IPS-18a (cell line): ENCODE results near the gene CD300LG.
A peak's percentile ranks its signal among the peaks of the same experiment; 100 is the strongest.

Experiments used
- H3K27ac ChIP-seq: one replicate; pipeline ENCODE4 v1.5.1; 2013; ENCODE audit warnings: low read length
- H3K27me3 ChIP-seq: one replicate; pipeline ENCODE4 v1.6.1; 2013; ENCODE audit warnings: mild to moderate bottlenecking, low read length; ENCODE audit not compliant: control insufficient read depth, insufficient read depth
- H3K36me3 ChIP-seq: one replicate; pipeline ENCODE4 v1.6.1; 2013; ENCODE audit warnings: low read depth, low read length; ENCODE audit not compliant: control insufficient read depth
- H3K4me1 ChIP-seq: one replicate; pipeline ENCODE4 v1.6.1; 2013; ENCODE audit warnings: low read depth, low read length; ENCODE audit not compliant: control insufficient read depth
- H3K4me3 ChIP-seq: one replicate; pipeline ENCODE4 v1.5.1; 2013; ENCODE audit warnings: low read length
- H3K9ac ChIP-seq: one replicate; pipeline ENCODE4 v1.6.1; 2013; ENCODE audit warnings: mild to moderate bottlenecking, low read length, moderate library complexity
- H3K9me3 ChIP-seq: one replicate; pipeline ENCODE4 v1.6.1; 2013; ENCODE audit warnings: low read depth, low read length; ENCODE audit not compliant: control insufficient read depth

CD300LG gene

DNA sequence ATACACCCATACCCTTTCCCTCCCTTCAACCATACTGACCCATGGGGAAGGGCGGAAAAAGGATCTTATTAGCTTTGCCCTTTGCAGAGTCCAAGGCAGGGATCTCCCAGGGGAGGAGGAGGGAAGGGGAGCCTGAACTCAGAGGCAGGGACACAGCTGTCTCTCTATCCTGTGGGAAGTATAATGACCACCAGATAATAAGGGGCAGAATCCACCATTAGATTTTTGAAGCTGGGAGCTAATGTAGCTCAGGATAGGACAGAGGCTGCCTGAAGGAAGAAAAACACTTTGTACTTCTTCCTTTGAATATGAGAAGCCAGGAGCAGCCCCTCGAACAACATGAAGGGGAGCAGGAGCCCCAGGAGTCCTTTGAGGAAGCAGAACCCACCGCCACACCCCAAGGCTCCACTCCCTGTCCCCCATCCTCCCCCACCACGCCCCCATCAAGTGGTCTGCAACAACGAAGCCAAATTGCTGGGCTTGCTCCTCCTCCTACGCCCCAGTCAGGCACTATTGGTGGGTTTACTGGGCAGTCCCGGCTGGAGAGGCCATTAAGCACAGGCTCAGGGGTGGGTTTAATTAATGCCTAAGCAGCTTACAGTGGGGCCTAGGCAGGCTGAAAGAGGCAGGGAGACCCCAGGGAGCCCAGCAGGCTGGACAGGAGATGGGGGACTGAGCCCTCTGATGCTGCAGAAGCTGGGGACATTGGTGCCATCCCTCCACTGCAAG, 55.0 kb downstream of the CD300LG start:
- H3K9ac ChIP-seq: no peak overlapping the region
- H3K27ac ChIP-seq: no peak overlapping the region
- H3K36me3 ChIP-seq: no peaks in the 10 kb centered on the region
- H3K4me3 ChIP-seq: no peak overlapping the region
- H3K9me3 ChIP-seq: no peaks in the 10 kb centered on the region
- H3K27me3 ChIP-seq: peaks cover 21% of the 10 kb centered on the region
- H3K4me1 ChIP-seq: peaks cover 28% of the 10 kb centered on the region

DNA sequence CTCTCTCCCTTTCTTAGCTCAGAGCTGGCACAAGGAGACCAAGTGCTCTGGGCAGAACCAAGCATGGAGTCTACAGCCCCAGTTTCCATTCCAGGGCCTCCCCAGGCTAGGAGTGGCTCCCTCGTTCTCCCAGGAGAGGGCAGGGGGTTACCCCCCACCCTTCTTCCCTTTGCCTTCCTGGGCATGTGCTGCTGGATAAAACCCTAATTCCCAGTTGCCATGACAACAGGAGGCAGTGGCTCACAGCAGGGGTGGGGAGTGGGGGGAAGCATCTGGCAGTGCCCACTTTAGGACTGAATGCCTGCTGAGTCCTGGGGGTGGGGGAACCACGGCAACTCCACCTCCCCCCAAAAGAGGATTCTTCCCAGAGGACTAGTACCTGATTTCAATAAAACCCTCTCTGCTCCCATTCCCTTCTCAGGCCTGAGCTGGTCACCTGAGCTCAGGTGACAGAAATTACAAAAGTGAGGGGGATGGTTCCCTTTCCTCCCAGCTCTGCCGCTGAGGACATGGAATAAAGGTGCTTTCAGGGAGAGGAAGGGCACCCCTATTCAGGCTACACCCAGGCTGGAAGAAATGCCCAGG, 58.5 kb downstream of the CD300LG start:
- Histone ChIP-seq H3K36me3 (no peaks in the 10 kb centered on the region), H3K9me3 (no peaks in the 10 kb centered on the region), H3K9ac (no peak overlapping the region), H3K27ac (no peak overlapping the region), H3K27me3 (peaks cover 40% of the 10 kb centered on the region), H3K4me1 (peaks cover 23% of the 10 kb centered on the region), H3K4me3 (peak overlapping the region; percentile 84)

DNA sequence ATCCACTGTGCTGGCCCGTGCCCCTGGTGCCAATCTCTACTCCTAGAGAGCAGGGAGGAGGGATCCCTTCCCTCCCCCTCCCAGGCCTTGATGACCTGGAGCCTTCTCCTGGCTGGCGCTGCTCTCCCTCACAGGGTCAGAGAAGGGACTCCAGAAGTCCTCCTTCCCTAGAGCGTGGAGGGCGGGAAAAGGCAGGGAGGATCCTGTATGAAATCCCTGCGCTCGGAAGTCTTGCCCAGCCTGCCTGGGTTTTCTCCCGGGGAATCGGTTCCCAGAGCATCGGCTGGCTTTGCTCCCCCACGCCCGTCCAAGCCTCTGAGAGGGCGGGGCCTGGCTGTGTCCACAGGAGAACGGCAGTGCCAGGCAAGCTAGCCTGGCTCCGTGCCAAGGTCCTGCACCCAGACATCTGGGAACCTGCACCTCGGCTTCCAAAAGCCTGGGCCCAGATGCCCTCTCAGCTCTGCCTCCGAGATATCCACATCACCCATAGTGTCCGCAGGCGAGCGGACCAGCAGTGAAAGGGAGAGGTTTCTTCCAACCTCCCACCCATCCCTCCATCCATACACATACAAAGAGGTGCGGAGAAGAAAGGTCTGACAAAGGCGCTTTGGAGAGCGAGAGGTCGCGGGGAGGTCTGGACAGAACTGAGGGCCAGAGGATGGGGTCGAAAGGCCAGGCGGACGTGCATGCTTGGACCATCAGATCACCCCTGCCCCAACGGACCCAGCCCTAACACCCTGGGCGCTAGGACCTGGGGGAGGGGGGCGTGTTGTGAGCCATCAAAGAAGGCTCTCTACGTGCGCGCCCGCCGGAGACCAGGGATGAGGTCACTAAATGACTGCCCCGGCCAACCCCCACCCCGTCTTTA, 59.2 kb downstream of the CD300LG start:
- Histone ChIP-seq H3K36me3 (no peaks in the 10 kb centered on the region), H3K27me3 (peaks cover 40% of the 10 kb centered on the region), H3K4me1 (peaks cover 17% of the 10 kb centered on the region), H3K4me3 (peak overlapping the region; percentile 84), H3K27ac (no peak overlapping the region), H3K9me3 (no peaks in the 10 kb centered on the region), H3K9ac (no peak overlapping the region)

DNA sequence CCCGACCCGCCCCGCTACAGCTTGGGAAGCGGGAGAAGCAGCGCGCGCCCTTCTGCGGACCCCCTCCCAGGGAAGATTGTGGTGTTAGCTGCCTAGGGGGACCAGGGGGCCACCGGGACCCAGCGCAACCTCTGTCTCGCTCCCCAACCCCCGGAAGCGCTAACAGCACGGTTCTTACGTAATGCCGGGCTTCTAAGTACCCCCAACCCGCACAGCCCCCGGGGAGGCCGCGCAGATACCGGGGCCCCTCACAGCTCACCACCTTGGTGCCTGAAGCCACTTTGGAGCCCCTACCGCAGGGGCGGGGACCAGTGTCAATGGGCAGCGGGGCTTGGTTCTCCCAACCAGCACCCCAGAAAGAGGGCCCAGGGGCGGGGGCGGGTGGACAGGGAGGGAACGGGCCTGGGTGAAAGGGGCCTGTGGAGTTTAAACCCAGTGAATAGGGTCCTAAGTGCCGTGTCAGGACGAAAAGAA, 60.0 kb downstream of the CD300LG start:
- no peaks in the 10 kb centered on the region for H3K9me3 ChIP-seq
- H3K36me3 ChIP-seq: no peaks in the 10 kb centered on the region
- H3K4me3 ChIP-seq: peak overlapping the region; percentile 84
- peaks cover 34% of the 10 kb centered on the region for H3K27me3 ChIP-seq
- peaks cover 10% of the 10 kb centered on the region for H3K4me1 ChIP-seq
- H3K27ac ChIP-seq: no peak overlapping the region
- no peak overlapping the region for H3K9ac ChIP-seq

DNA sequence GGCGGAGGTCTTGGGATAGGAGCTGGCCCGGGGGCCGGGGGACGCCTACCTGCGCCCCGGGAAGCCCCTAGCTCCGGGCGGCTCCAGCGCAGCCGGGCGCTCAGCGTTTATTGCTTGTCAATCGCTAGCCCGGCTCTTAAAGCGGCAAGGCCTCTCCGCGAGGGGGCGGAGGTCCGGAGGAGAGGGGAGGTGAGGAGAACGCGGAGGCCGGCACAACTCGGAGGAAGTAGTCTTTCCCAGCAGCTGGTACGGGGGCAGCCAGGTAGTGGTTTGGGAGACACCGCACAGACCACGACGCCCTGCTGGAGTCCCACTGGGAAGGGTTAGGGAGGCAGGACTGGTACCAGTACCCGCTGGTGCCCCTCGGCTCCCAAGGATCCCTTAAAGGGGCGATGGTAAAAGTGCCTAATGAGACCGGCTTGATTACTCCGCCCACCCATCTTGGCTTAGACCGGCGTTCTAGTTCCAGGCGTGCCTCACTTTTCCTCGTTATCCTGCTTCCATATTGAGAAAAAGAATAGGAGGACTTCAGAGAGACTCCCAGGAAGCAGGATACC, 60.5 kb downstream of the CD300LG start, which contains the start of gene MPP2:
Gene MPP2 (minus strand): TSS at position 112 of the 557 bp plus-strand sequence. CDS start 3,076 bp downstream, outside the sequence.
- Histone ChIP-seq H3K4me3 (peak within 1 kb of the TSS; percentile 84), H3K9ac (peak within 1 kb of the TSS; percentile 29), H3K9me3 (no peaks in the 10 kb centered on the region), H3K27me3 (peaks cover 34% of the 10 kb centered on the region), H3K27ac (no peak within 1 kb of the TSS), H3K4me1 (peaks cover 10% of the 10 kb centered on the region), H3K36me3 (no peaks in the 10 kb centered on the region)

DNA sequence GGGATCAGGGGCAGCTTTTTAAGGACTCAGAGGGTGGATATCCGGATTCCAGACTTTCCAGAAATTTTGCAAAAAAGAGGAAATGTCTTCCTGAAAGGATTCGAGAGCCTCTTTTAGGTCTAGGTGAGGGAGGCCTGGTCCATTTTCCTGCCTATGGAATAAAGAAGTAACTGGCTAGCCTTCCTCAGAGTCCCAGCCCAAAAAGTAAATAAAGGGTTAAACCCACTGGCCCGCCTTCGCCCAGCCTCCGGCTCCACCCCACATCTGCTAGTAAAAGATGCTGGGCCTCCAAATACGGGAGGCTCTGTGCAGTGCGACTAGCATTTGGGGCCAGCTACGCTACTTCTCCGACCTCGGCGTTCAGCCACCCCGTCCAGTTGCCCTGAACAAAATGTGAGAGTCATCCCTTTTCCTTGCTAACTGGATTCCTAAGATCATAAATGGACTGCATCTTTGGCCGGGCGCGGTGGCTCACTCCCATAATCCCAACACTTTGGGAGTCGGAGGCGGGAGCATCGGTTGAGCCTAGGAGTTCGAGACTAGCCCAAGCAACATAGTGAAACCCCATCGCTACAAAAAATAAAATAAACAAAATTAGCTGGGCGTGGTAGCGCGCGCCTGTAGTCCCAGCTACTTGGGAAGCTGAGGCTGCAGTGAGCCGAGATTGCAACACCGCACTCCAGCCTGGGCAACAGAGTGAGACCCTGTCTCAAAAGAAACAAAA, 61.2 kb downstream of the CD300LG start:
- H3K9ac ChIP-seq: peak overlapping the region; percentile 29
- peaks cover 34% of the 10 kb centered on the region for H3K27me3 ChIP-seq
- H3K4me3 ChIP-seq: peak overlapping the region; percentile 84

DNA sequence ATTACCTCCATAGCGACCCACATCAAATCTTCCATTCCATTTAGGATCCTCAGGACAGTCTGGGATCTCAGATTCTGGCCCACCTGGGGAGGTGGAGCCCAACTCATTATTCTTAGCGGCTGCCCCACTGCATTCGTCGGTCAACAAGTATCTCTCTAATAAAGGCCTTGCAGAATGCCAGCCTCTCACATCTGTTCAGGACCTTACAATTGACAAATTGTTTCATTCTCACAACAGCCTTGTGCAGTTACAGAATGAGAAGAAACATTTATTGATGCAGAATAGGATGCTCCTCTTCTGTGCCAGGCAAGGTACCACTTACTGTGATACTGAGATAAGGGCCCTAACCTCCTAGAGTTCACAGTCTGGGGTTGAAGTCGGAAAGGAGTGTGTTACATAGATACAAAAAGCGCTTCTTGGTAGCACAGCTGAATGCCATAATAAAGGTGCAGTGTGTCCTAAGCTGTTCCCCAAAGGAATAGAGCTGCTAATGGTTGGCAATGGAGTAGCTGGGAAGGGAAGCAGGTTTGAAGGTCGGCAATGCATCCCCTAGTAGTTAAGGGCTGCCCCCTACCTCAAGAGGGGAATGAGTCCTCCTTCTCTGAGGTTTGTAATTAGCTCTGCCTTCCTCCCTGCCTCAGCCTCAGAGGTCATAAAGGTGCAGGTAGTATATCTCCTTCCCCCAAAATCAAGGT, 62.7 kb downstream of the CD300LG start:
- Histone ChIP-seq H3K27me3 (peaks cover 34% of the 10 kb centered on the region), H3K9me3 (no peaks in the 10 kb centered on the region), H3K4me1 (peaks cover 10% of the 10 kb centered on the region), H3K27ac (no peak overlapping the region), H3K36me3 (no peaks in the 10 kb centered on the region), H3K4me3 (no peak overlapping the region), H3K9ac (no peak overlapping the region)

More for the DNA sequence above, 61.2 kb downstream of the CD300LG start:
- H3K9me3 ChIP-seq: no peaks in the 10 kb centered on the region
- no peaks in the 10 kb centered on the region for H3K36me3 ChIP-seq
- H3K4me1 ChIP-seq: peaks cover 10% of the 10 kb centered on the region
- H3K27ac ChIP-seq: no peak overlapping the region

DNA sequence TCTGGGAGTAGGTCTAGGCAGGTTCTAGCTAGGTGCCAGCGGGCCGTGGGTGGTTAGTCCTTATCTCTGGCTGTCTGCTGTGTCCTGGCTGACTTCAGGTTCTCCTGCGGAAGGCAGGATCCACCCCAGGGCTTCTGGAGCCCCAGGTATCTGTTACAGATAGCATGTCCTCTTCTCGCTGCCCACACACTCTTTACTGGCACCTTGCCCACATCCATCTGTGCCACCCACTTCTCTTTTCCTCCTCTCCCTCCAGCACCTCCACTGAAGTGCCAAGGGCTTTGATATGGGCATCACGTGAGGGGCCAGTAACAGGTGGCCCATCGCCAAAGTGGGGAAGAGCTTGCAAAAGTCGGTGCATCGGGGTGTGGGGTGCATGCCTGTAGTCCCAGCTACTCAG, 64.9 kb downstream of the CD300LG start:
- Histone ChIP-seq H3K27me3 (peaks cover 20% of the 10 kb centered on the region), H3K36me3 (no peaks in the 10 kb centered on the region), H3K27ac (no peak overlapping the region), H3K4me1 (peaks cover 7% of the 10 kb centered on the region), H3K9me3 (no peaks in the 10 kb centered on the region), H3K9ac (no peak overlapping the region), H3K4me3 (no peak overlapping the region)

DNA sequence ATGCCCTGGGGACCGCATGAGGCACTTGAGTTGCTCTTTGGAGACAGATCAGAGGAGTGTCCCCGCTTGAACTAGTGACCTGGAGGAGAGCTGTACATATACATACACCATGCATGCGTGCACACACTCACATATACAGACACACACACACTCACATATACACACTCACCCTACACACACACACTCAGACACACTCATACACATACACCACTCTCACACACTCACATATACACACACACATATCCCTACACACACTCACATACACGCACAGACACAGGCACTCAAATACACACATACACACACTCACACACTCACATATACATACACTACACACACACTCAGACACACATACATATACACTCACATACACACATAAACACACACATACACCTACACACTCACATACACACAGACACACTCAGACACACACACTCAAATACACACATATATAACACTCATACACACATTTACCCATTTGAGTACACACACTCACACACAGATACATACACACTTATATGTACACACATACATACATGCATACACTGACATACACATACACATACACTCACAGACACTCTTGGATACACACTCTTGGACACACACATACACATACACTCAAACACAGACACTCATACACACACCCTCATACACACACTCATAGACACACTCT, 65.8 kb downstream of the CD300LG start:
- Histone ChIP-seq H3K4me1 (peaks cover 7% of the 10 kb centered on the region), H3K9me3 (no peaks in the 10 kb centered on the region), H3K4me3 (no peak overlapping the region), H3K27ac (no peak overlapping the region), H3K9ac (no peak overlapping the region), H3K27me3 (peaks cover 20% of the 10 kb centered on the region), H3K36me3 (no peaks in the 10 kb centered on the region)
